ENCODE data around the gene ZNF484.
"Not testable (repeated sequence)": the region's sequence is repeated elsewhere in the genome, so short reads cannot be mapped to it uniquely, and the experiment has no call there.

Gene ZNF484

DNA sequence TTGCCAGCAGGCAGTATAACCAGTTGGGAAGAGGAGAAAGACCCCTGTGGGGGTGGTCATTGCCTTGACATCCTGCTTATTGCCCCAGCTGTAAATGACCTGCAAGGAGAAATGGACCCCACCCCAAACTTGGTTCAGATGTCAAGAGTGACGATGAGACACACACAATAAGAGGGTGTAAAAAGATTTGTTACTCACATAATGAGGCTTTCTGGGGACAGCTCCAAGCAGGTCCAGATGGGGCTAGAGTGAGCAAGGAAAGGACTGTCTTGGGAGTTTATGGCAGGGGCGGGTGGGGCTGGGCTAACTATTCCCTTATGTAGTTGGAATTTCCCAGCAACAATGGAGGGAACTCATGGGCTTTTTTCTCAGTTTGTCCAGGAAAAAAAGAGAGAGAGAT is 24.1 kb downstream of the ZNF484 start:
- Histone ChIP-seq H3K36me3 (ENCODE audit: control insufficient read depth, insufficient read depth, low read length) (peaks cover 2% of the 10 kb centered on the region), H3K4me1 (ENCODE audit: control insufficient read depth, low read depth, low read length) (no peaks in the 10 kb centered on the region), H2AK5ac (ENCODE audit: low read length) (no peak overlapping the region), H3K9ac (ENCODE audit: low read length) (no peak overlapping the region), H3K4me2 (ENCODE audit: low read length) (no peak overlapping the region), H4K8ac (ENCODE audit: low read depth, low read length) (no peak overlapping the region), H3K23ac (ENCODE audit: low read length) (no peak overlapping the region), H2BK15ac (replicated peaks; ENCODE audit: low read depth) (no peak overlapping the region), H3K79me1 (ENCODE audit: low read length) (no peaks in the 10 kb centered on the region), H2BK5ac (ENCODE audit: low read length) (no peak overlapping the region), H3K79me2 (ENCODE audit: control insufficient read depth, insufficient read depth, low read length) (no peaks in the 10 kb centered on the region), H3K18ac (ENCODE audit: low read length) (no peak overlapping the region), H3K27ac (ENCODE audit: low read depth, low read length) (no peak overlapping the region), H3K27me3 (ENCODE audit: insufficient read depth, low read length, poor library complexity) (no peaks in the 10 kb centered on the region), H3K56ac (ENCODE audit: low read length) (no peak overlapping the region), H4K5ac (ENCODE audit: low read length) (no peak overlapping the region), H3K4ac (ENCODE audit: low read depth, low read length) (no peak overlapping the region), H2BK120ac (ENCODE audit: low read depth, low read length) (no peak overlapping the region), H3K4me3 (ENCODE audit: low read length) (no peak overlapping the region)
- WGBS (ENCODE audit: extremely low coverage, insufficient coverage, low lambda C conversion rate), result no CpG with 5 or more reads among the region's 2 CpGs
- DNase-seq, result no peak

DNA sequence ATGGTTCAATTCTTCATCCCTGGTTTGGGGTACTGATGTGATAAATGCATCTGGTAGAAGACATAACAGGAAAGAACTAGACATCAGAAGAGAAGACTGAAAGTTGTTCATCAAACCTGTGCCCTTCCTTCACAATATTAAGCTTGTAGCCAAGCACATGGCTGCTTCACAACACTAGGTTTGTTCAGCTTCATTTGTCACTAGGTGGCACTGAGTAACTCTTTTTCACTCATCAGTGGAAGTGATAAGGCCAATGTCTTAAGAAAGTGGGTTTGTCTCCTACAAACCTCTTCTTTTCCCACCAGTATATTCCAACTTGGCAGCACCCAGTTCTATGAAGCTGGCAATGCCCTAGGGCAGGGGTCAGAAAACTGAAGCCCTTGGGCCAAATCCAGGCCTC is 26.9 kb downstream of the ZNF484 start:
- Histone ChIP-seq H3K79me1 (ENCODE audit: low read length) (no peaks in the 10 kb centered on the region), H3K56ac (ENCODE audit: low read length) (no peak overlapping the region), H3K27ac (ENCODE audit: low read depth, low read length) (no peak overlapping the region), H3K4ac (ENCODE audit: low read depth, low read length) (no peak overlapping the region), H2BK5ac (ENCODE audit: low read length) (no peak overlapping the region), H3K79me2 (ENCODE audit: control insufficient read depth, insufficient read depth, low read length) (no peaks in the 10 kb centered on the region), H3K4me3 (ENCODE audit: low read length) (no peak overlapping the region), H3K27me3 (ENCODE audit: insufficient read depth, low read length, poor library complexity) (no peaks in the 10 kb centered on the region), H4K5ac (ENCODE audit: low read length) (no peak overlapping the region), H3K9ac (ENCODE audit: low read length) (no peak overlapping the region), H4K8ac (ENCODE audit: low read depth, low read length) (no peak overlapping the region), H2BK120ac (ENCODE audit: low read depth, low read length) (no peak overlapping the region), H2BK15ac (replicated peaks; ENCODE audit: low read depth) (no peak overlapping the region), H3K4me2 (ENCODE audit: low read length) (no peak overlapping the region), H2AK5ac (ENCODE audit: low read length) (no peak overlapping the region), H3K4me1 (ENCODE audit: control insufficient read depth, low read depth, low read length) (no peaks in the 10 kb centered on the region), H3K36me3 (ENCODE audit: control insufficient read depth, insufficient read depth, low read length) (peaks cover 5% of the 10 kb centered on the region), H3K18ac (ENCODE audit: low read length) (no peak overlapping the region), H3K23ac (ENCODE audit: low read length) (no peak overlapping the region)
- peak; percentile 53 for DNase-seq

DNA sequence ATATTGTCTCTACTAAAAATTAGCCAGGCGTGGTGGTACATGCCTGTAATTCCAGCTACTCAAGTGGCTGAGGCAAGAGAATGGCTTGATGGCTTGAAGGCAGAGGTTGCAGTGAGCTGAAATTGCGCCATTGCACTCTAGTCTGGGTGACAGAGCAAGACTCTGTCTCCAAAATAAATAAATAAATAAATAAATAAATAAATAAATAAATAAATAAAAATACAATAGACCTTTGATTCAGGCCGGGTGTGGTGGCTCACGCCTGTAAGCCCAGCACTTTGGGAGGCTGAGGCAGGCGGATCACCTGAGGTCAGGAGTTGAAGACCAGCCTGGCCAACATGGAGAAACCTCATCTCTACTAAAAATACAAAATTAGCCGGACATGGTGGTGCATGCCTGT is 29.1 kb downstream of the ZNF484 start:
- H3K79me1 ChIP-seq (ENCODE audit: low read length); H3K4me2 ChIP-seq (ENCODE audit: low read length); H3K9ac ChIP-seq (ENCODE audit: low read length); H2BK5ac ChIP-seq (ENCODE audit: low read length); H3K4me1 ChIP-seq (ENCODE audit: control insufficient read depth, low read depth, low read length); H3K27me3 ChIP-seq (ENCODE audit: insufficient read depth, low read length, poor library complexity); H3K4ac ChIP-seq (ENCODE audit: low read depth, low read length); H4K5ac ChIP-seq (ENCODE audit: low read length); H3K79me2 ChIP-seq (ENCODE audit: control insufficient read depth, insufficient read depth, low read length); H3K4me3 ChIP-seq (ENCODE audit: low read length); H3K23ac ChIP-seq (ENCODE audit: low read length); H2AK5ac ChIP-seq (ENCODE audit: low read length); H3K27ac ChIP-seq (ENCODE audit: low read depth, low read length); H2BK120ac ChIP-seq (ENCODE audit: low read depth, low read length); H3K36me3 ChIP-seq (ENCODE audit: control insufficient read depth, insufficient read depth, low read length); H2BK15ac ChIP-seq (replicated peaks; ENCODE audit: low read depth); DNase-seq; H4K8ac ChIP-seq (ENCODE audit: low read depth, low read length); H3K56ac ChIP-seq (ENCODE audit: low read length); H3K18ac ChIP-seq (ENCODE audit: low read length): not testable (repeated sequence)
- WGBS (ENCODE audit: extremely low coverage, insufficient coverage, low lambda C conversion rate), result no CpG with 5 or more reads among the region's 6 CpGs

DNA sequence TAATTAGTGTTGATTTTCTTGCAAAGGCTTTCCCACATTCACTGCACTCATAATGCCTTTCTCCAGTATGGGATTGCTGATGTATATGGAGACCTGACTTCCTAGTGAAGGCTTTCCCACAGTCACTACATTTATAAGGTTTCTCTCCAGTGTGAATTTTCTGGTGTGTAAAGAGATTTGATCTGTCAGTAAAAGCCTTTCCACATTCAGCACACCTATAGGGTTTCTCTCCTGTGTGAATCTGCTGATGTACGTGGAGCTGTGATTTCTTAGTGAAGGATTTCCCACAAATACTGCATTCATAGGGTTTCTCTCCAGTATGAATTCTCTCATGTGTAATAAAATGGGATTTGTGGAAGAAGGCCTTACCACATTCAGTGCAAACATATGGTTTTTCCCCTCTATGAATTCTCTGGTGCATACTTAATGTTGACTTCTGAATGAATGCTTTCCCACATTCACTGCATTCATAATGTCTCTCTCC is 31.1 kb downstream of the ZNF484 start:
- WGBS (ENCODE audit: extremely low coverage, insufficient coverage, low lambda C conversion rate), result no CpG with 5 or more reads among the region's 1 CpG
- Histone ChIP-seq H3K36me3 (ENCODE audit: control insufficient read depth, insufficient read depth, low read length) (peaks cover 3% of the 10 kb centered on the region), H3K79me1 (ENCODE audit: low read length) (no peaks in the 10 kb centered on the region), H3K4me2 (ENCODE audit: low read length) (no peak overlapping the region), H3K4me1 (ENCODE audit: control insufficient read depth, low read depth, low read length) (no peaks in the 10 kb centered on the region), H3K9ac (ENCODE audit: low read length) (no peak overlapping the region), H3K23ac (ENCODE audit: low read length) (no peak overlapping the region), H2BK5ac (ENCODE audit: low read length) (no peak overlapping the region), H3K27ac (ENCODE audit: low read depth, low read length) (no peak overlapping the region), H4K5ac (ENCODE audit: low read length) (no peak overlapping the region), H2BK120ac (ENCODE audit: low read depth, low read length) (no peak overlapping the region), H3K4me3 (ENCODE audit: low read length) (peak overlapping the region; percentile 2), H3K56ac (ENCODE audit: low read length) (no peak overlapping the region), H3K27me3 (ENCODE audit: insufficient read depth, low read length, poor library complexity) (no peaks in the 10 kb centered on the region), H2BK15ac (replicated peaks; ENCODE audit: low read depth) (no peak overlapping the region), H4K8ac (ENCODE audit: low read depth, low read length) (no peak overlapping the region), H3K18ac (ENCODE audit: low read length) (no peak overlapping the region), H3K4ac (ENCODE audit: low read depth, low read length) (no peak overlapping the region), H2AK5ac (ENCODE audit: low read length) (no peak overlapping the region), H3K79me2 (ENCODE audit: control insufficient read depth, insufficient read depth, low read length) (no peaks in the 10 kb centered on the region)
- DNase-seq, result peak; percentile 13

DNA sequence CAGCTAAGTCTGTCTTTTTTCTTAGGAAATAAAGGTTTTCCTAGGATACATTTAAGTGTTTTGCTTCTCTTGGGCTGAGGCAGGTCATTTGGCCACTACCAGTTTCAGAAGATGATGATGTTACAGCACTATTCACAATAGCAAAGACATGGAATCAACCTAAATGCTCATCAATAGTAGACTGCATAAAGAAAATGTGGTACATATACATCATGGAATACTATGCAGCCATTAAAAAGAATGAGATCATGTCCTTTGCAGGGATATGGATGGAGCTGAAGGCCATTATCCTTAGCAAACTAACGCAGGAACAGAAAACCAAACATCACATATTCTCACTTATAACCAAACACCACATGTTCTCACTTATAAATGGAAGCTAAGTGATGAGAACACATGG is 39.4 kb downstream of the ZNF484 start:
- H4K5ac ChIP-seq (ENCODE audit: low read length); H3K4me1 ChIP-seq (ENCODE audit: control insufficient read depth, low read depth, low read length); H2AK5ac ChIP-seq (ENCODE audit: low read length); H3K18ac ChIP-seq (ENCODE audit: low read length); H3K27me3 ChIP-seq (ENCODE audit: insufficient read depth, low read length, poor library complexity); DNase-seq; H4K8ac ChIP-seq (ENCODE audit: low read depth, low read length); H2BK15ac ChIP-seq (replicated peaks; ENCODE audit: low read depth); H3K4me2 ChIP-seq (ENCODE audit: low read length); H3K36me3 ChIP-seq (ENCODE audit: control insufficient read depth, insufficient read depth, low read length); H3K79me2 ChIP-seq (ENCODE audit: control insufficient read depth, insufficient read depth, low read length); H3K4me3 ChIP-seq (ENCODE audit: low read length); H3K4ac ChIP-seq (ENCODE audit: low read depth, low read length); H3K9ac ChIP-seq (ENCODE audit: low read length); H3K27ac ChIP-seq (ENCODE audit: low read depth, low read length); H3K79me1 ChIP-seq (ENCODE audit: low read length); H3K56ac ChIP-seq (ENCODE audit: low read length); H3K23ac ChIP-seq (ENCODE audit: low read length); H2BK120ac ChIP-seq (ENCODE audit: low read depth, low read length); H2BK5ac ChIP-seq (ENCODE audit: low read length): not testable (repeated sequence)
- WGBS (ENCODE audit: extremely low coverage, insufficient coverage, low lambda C conversion rate), result no CpG with 5 or more reads among the region's 1 CpG

DNA sequence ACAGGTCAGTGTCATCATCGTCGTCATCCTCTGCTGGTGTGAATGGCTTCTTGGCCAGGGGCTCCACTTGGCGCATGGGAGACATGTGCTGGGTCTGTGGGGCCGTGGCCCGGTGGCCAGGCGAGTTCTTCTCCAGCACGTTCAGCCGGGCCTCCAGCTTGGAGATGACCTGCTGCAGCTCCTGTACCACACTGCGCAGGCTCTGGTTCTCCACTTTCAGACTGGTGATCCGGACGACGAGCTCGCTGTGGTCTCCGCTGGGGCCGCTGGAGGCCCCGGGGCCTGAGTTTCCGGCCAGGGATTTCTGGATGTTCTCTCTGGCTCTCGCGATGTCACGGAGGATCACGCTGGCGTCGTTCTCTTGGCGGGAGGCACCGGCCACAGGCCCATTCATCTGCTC is 40.6 kb downstream of the ZNF484 start:
- no peaks in the 10 kb centered on the region for H3K79me2 ChIP-seq (ENCODE audit: control insufficient read depth, insufficient read depth, low read length)
- H2BK5ac ChIP-seq (ENCODE audit: low read length), result no peak overlapping the region
- H3K27ac ChIP-seq (ENCODE audit: low read depth, low read length), result no peak overlapping the region
- no peak overlapping the region for H3K4ac ChIP-seq (ENCODE audit: low read depth, low read length)
- H3K4me3 ChIP-seq (ENCODE audit: low read length), result no peak overlapping the region
- H3K4me2 ChIP-seq (ENCODE audit: low read length), result no peak overlapping the region
- H3K23ac ChIP-seq (ENCODE audit: low read length), result no peak overlapping the region
- H2BK15ac ChIP-seq (replicated peaks; ENCODE audit: low read depth), result no peak overlapping the region
- H4K5ac ChIP-seq (ENCODE audit: low read length), result no peak overlapping the region
- H4K8ac ChIP-seq (ENCODE audit: low read depth, low read length), result no peak overlapping the region
- DNase-seq, result no peak
- H3K56ac ChIP-seq (ENCODE audit: low read length), result no peak overlapping the region
- H3K9ac ChIP-seq (ENCODE audit: low read length), result no peak overlapping the region
- no peaks in the 10 kb centered on the region for H3K27me3 ChIP-seq (ENCODE audit: insufficient read depth, low read length, poor library complexity)
- no peaks in the 10 kb centered on the region for H3K36me3 ChIP-seq (ENCODE audit: control insufficient read depth, insufficient read depth, low read length)
- no peak overlapping the region for H2AK5ac ChIP-seq (ENCODE audit: low read length)
- WGBS (ENCODE audit: extremely low coverage, insufficient coverage, low lambda C conversion rate), result no CpG with 5 or more reads among the region's 25 CpGs
- H3K4me1 ChIP-seq (ENCODE audit: control insufficient read depth, low read depth, low read length), result no peaks in the 10 kb centered on the region
- no peaks in the 10 kb centered on the region for H3K79me1 ChIP-seq (ENCODE audit: low read length)
- H3K18ac ChIP-seq (ENCODE audit: low read length), result no peak overlapping the region
- no peak overlapping the region for H2BK120ac ChIP-seq (ENCODE audit: low read depth, low read length)
